GM21619 (cell line): Measurements from ENCODE around the gene AGAP3.

ENCODE experiments used
- ATAC-seq: cut with Tn5 transposase; IDR thresholded peaks from one replicate; pipeline ENCODE4 v1.9.1; 2021; ENCODE audit not compliant: unreplicated experiment

AGAP3 gene

DNA sequence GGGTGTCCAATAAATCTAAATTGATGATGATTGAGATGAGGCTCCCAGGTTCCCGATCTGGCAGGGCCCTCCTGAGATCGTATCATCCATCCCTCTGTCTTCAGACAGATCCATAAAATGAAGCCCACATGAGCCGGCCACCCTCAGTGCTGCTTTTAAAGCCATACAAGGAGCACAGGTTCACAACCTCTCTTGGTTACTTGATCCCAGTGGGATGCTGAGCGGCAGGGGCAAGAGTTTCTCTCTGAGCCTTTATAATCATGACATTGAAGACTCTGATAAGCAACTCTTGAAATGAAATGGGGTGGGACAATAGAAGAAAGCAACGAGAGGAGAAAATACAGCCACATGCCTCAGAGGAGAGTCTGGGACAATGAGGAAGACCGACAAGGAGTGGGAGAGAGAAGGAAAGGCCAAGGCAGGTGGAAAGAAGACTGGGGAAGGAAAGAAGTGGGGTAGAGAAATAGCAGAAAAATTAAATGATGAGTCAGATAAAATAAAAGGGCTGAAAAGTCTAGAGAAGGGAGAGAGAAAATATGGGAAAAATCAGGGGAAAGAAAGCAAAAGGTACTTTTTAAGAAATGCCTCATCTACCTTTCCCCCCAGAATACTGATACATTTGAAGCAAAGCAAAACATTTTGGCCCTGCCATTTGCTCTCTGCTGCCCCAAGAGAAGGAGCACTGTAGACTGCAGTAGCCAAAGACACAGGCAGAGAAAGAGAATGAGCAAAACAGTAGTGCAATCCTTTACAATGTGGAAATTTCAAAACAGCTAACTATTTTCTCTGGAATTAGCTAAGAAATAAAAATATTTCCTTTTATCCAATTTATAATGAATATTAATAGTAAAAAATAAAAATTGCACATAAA is 66.6 kb downstream of the AGAP3 start:
- no peak for ATAC-seq

DNA sequence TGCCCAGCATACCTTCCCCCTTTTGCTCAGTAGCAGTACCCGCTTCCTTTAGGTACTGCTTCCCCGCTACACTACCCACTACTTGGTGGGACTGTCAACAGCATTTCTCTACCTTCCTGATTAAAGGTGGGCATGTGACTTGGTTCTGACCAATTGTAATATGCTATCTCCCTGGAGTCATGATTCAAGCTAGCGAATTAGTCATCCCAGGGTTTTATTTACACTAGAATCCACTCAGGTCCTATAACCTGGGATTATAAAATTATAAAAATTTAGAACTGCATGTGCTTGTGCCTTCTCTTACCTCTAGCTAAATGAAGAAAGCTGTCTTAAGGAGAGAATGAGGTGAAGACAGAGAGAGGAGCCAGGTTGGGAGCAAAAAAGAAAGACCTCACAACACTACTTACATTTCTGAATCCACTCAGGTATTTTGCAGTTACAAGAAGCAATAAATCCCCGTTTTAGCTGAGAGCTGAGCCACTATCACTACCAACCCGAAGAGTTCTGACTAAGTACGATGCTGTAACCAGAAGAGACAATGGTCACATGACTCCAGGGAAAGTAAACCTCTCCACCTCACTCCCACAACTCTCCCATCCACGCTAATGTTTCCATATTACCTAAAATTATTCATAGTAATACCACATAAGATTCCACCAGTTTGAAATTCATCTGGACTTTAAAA is 71.5 kb downstream of the AGAP3 start:
- no peak for ATAC-seq

DNA sequence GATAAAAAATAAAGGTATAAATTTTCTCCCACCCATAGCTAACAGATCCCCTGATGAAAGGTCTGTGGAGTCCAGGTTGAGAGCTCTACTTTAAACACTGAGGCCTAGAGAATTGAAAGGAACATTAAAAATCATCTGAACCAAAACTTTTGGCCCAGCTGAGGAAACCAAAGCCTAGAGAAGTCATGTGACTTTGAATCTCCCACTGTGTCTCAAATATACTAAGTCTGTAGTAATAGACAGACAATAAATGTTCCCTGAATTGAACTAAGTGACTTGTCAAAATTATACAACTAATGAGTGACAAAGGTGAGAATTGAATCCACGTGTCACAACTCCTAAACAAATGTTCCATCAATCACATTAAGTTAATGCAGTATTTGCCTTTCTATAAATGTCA is 75.5 kb downstream of the AGAP3 start:
- ATAC-seq: no peak

DNA sequence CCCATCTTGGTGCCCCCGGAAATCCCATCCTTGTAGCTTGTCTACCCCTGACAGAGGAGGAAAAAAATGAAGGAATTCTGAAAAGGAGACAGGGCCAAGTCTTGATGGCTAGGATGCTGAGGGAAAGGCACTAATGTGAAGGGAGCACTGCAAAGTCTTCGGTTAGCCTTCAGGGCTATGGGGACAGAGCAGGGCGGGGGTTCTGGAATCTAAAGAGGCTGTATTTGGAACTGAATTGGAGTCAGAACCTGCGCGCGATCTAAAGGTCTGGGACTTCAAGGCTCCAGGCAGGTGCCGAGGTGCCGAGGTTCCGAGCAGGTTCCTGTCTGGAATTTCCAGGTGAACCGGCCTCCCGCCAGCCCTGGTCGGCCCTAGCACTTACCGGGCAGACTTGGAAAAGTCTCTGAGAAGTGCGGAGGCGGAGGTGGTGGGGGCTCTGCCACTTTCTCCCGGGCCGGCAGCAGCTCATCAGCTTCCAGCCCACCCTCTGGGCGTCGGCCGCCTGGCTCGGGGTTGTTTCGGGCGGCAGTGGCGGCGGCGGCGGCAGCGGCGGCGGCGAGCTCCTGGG is 80.4 kb downstream of the AGAP3 start:
- no peak for ATAC-seq

DNA sequence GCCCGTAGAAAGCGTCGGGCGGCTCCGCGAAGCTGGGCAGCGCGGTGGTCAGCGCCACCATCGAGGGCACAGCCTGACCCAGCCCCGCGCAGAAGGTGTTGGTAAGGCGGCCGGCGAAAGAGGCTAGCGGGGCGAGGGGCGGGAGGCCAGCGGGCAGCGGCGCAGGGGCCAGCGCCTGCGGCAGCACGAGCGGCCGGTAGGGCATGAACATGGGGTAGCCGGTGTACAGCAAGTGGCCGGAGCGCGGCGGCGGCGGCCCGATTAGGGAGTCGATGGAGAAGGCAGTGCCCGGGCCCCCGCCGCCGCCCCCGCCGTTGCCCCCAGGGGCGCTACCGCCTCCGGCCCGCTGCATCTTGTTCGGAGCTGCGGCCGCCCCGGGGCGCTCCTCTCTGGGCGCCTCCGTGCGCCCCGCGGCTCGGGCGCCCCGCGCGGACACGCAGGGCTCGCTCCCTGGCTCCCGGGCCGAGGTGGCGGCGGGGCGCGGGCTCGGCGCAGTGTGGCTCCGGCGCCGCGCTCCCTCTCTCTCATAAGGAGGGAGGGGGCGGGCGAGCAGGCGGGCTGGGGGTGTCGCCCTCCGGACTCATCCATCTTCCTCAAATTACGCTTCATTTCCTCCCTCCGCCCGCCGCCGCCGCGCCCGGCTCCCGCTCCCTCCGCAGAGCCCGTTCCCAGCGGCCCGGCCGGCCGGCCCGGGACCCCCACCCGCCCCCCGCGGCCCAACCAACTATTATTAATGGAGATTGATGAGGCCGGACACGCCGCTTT is 81.1 kb downstream of the AGAP3 start, which contains the start of gene GBX1:
Gene GBX1, minus strand, starts transcription at position 498 of the 765 bp plus-strand sequence. Its CDS starts 146 bp downstream, at position 352.
- ATAC-seq: no peak

DNA sequence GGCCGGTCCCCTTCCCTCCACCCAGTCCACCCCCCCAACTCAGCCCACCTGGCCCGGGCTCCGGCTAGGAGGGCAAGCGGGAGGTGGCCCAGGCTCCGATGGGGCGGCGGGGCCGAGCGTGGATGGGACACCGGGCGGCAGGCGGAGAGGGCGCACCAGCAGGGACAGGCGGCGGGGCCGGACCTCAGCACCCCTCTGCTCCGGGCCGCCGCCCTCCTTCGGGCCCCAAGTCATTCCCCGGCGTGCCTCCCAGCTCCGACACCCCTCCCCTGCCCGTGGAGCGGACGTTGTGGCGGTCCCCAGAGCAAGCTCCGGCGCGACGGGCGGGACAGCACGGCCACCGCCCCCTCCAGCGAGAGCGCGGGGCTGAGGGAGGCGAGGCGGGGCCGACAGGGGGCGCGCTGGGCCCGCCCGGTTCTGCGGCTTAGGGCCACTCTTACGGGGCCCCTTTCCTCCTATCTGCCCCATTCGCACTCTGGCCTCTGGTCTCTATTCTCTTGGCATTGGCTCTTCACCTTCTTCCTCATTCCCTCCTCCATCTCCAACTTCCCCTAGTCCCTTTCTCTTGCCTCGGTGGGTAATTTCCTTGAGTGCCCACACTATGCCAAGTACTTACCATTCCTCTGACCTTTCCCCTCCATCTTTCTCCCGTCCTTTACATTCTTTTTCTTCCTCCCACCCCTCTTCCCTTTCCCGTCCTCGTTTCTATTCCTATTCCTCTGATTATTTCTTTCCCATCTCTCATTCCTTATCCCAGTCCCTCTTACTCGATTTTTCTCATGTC is 81.9 kb downstream of the AGAP3 start:
- ATAC-seq: peak; percentile 50

DNA sequence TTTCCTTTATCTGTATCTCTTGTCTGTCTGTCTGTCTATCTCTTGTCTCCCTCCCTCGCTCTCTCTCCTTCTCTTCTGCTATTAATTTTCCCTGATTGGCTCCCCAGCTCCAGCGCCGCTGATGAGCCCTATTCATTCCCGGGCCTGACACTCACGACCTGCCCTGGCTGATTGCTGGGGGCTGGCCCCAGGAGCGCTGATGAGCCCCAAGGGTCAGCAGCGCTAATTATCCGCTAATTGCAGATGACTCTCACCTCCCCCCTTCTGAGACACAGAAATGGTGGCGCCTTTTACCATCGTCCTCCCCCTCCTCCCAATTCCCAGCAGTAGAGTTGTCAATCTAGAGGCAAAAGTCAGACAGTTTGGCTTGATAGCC is 82.5 kb downstream of the AGAP3 start:
- ATAC-seq: no peak

DNA sequence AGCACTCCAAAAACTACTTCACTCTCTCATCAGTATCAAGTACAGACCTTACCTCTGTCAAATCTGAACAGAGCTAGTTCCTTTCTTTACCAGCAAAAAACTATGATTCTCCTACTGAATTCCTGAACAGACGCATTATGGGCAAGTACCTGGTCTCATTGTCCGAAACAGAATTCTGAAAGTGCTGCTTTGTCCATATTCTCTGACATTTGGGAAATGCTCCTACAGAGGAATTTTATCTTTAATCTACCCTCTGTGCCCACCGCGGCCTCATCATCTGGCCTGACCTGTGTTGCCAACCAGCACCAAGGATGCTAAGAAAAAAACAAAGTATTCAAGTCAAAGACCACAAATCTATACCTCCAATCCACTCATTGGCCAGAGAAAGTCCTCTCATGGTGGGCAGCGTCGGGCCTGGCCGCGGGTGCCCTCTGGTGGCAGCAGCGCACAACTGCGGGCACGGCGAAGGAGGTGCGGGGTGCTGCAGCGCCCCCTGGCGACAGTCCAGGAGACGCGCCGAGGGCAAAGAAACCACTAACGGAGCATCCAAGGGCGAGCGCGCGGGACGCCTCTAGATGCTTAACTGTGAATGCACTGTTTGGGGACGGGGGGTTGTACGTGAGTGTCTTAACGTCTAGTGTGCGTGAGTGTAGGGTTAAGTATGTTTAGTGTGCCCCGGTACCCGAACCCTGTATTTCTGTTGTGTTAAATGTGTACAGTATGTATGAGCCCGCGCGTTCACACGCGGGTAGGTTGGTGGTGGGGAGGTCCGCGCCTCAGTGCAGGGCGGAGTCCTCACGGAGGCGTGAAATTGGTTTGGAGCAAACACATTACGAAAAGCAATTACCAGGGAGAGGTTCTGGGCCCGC is 86.2 kb downstream of the AGAP3 start:
- peak; percentile 66 for ATAC-seq

DNA sequence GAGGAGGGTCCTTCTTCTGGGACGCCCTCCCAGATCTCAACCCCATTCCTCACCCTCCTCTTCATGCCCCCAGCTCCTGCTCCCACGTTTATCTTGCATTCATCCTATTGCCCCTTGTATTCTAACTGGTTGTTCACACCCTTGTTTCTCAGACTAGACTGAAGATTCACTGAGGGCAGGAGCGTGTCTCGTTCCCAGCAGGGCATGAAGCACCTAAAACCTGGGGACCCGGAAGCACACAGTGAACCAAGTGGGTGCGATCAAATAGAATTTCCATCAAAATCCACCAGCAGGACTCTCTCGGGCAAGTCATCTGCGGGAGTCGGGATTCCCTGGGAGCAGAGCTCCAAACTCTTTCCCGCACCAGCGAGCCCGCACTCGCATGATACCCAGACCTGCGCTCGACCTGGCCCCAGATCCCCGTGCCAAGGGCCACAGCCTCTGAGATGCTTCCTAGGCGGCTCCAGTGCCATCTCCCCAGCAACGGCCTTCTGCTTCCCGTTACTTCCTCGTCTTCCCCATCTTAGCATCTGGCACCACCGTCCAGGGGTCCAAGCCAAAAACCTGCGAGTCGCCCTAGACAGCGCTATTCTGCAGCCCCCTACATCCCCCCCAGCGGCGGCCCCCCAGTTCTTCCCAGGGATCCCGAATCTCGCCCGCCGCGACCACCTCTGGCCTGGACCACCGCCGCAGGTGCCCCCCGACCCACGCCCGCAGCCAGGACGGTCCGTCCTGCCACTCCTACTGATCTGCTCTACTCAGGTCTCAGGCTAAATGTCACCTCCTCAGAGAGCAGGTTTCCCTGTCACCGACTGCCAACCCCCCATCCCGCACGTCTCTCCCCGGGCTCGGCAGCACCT is 87.3 kb downstream of the AGAP3 start:
- no peak for ATAC-seq

DNA sequence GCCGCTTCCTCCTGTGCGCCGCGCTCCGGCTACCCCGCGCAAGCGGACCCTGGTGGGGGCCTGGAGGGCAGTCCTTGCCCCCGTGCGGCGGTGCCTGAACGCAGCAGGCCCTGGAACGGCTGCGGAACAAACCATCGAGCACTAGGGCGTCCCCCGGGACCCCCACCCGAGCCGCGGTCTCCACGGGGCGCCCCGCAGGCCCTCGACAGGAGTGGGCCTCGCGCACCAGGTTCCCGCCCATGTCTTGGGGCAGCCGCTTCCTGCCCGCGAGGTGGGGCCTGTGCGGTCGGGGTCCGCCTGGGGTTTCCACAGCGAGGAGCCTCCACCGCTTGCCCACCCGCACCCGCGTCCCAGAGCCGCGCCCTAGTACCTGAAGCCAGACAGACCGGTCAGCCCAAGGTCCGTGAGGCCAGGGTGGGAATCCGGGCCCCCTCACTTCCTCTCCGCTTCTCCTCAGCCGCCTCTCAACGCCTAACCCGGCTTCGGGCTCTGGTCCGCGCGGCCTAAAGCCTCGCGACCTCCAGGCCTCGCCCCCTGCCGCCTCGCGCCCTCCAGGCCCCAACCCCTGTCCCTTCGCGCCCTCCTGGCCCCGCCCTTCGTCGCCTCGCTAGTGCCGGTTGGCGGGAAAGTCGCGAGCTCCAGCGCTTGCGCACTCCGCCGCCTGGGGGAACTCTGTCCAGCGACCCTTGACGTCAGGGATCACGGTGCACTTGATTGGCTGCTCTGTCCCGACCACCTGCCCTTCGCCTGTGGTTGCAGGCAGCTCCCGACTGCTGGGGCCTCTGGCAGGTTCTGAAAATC is 88.2 kb downstream of the AGAP3 start:
- no peak for ATAC-seq

DNA sequence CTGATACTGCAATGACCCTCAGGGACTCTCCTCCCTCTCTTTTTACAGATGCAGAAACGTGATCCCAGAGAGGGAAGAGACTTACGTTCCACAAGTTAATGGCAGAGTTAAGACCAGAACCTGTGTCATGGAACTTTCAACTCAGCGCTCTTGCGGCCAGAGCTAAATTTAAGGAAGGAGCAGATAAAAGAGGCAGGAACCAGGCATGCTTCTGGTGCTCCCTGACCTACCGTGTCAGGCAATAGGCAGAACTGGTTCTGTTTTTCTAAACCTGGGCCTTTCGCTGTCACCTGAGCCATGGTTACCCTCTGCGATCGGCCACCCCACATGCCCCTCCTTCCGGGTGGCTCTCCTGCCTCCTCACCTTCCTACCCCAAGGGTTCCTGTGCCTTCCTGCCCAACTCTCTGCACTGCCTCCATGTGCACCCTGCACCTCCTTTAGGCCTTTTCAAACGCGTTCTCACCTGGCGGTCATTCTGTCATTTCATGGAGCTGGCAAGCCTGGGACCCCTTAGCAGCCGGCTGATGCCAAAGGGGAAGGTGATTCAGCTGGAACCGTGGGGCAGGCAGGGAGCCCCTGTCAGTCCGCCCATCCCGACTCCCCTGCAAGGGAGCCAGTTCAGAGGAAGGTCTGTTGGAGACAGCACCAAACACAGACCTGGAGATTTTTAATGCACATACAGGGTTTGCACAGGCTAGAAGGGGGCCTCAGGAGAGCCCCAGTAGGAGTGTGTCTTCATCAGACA is 88.9 kb downstream of the AGAP3 start:
- ATAC-seq: no peak

DNA sequence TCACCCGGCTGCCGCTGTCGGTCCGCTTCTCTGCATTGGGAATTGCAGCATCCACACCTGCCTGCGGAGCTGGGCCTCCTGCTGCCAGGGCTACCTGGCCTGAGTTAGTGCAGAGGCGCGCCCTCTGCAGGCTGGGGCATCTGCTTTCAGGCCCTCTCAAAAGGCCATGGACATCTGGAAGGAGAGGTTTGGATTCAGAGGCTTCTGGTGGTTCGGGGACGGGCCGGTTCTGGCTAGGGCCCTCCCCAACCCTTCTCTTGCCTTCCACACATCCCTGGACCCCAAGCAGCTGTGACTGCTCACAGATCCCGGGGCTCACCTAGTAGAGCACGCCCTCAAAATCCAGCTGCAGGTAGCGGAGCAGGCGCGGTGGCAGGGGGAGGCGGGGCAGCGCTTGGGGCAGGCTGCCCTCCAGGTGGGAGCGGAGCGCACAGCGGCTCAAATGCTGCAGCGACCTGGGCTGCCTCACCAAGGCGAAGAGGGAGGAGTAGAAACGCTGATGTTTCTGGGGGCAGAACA is 89.6 kb downstream of the AGAP3 start:
- ATAC-seq: no peak

DNA sequence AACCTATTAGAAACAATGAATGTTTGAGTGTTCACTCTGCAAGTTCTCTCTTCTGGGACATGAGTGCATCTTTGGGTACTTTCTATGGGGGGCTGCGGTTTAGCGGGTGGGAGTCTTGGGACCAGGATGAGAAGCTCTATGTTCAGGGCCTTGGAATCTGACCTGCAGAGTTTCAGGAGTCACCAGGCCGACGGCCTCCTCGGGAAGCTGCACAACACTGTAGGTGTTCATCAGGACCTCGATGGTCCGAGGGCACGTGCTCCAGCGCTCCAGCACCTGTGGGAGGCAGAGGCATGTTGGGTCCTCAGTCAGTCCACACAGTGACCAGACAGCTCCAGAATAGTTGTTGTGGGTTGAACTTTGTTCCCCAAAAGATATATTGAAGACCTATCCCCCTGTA is 90.1 kb downstream of the AGAP3 start:
- ATAC-seq: no peak

DNA sequence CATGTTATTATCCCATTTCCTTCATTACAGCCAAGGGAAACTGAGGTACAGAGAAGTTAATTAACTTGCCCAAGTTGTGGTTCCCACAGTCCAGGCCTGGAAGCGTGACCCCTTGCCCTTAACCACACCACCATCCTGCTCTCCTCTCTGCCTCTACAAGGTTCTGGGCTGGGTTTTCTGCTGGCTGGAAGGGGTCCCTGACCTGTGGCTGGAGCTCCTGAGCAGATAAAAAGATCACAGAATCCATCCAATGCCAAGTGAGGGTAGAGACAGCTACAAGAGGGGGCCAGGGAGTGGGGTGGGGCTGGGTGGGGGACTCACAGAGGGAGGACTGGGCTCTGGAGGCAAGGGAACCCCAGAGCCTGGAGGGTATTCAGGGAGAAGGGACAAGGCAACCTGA is 91.0 kb downstream of the AGAP3 start:
- no peak for ATAC-seq

DNA sequence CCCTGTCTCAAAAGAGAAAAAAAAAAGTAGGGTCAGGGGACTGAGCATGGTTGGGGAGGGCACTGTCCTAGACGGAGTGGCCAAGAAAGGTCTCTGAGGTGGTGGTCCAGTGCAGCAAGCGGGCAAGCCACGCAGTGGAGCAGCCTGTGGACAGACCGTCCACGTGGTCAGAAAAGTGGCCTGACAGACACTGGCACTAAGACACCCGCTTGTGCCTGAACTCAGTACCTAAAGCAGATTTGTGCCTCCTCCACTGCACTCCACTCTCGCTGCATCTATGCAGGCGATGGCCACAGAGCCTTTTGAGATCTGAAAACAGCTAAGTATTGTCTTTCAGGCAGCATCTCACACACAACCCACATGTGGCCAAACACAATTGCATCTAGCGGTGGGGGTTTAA is 92.0 kb downstream of the AGAP3 start:
- no peak for ATAC-seq

DNA sequence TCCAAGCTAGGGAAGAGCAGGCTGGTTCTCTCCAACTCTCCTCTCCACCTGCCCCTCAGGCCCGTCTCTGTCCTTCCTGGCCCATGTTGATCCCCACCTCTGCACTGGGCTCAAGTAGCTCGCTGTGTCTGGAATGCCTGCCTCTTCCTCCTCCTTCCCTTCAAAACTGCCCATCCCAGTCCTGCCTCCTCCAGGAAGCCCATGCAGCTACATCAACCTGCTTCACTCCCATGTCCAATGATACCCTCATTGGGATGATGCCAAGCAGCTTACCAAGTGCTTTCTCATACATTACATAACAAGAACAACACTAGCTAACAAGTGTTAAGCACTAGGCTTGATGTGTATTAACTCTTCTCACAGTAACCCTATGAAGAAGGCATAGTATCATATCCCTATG is 92.6 kb downstream of the AGAP3 start:
- ATAC-seq: no peak

DNA sequence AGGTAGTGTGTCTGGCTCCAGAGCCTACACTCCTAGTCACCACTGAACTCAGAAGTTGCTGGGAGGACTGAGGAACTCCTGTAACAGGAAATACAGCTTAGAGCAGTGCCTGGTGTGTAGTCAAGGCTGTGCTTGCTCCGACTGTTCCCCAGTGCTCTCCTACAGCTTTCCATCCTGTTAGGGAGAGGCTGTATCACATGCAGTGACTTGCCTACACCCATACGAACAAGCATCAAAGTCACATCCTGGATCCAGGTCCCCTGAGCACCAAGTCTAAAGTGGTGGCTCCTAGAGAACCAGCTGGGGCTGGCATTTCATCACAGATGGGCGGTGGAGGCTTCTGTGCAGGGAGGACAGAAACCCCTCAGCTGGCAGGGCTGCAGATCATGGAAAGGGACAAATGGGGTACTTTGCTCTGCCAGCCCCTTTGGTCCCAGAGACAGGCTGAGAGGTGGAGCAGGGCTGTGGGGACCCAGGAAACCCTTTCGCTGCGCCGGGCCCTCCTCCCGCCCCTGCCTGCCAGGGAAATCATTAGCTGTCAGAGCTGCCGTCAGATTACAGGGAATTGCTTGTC is 93.1 kb downstream of the AGAP3 start:
- no peak for ATAC-seq
